T47D (cell line): ENCODE measurements around the gene SOX1.

Source experiments
- DNase-seq, 2 experiments: peaks; one replicate each; pipeline versions ENCODE4 v3.0.0 to v3.0.0-alpha.2; 2011 to 2012; ENCODE audit warnings: low read depth in 1 of 2, low spot score in 1 of 2
- JUND ChIP-seq: IDR thresholded peaks from 2 replicates; pipeline ENCODE4 v1.6.1; 2012; ENCODE audit warnings: low read depth
- in situ Hi-C: cut with HindIII; loops from 2 replicates; pipeline ENCODE4 v1.10.0; 2016; ENCODE audit warnings: low sequenced_read_pairs, low pct_unique_long_range_greater_than_20kb

Gene SOX1

GRCh38 chr13:112067116-112067741 is at the start of gene SOX1:
Gene SOX1 (plus strand): TSS chr13:112067149. CDS start chr13:112067659, 510 bp downstream.
- in situ Hi-C loops = no loop called here
- DNase-seq = no peak
- TF ChIP-seq JUND = no peak

- no peak for DNase-seq
- no peak for TF ChIP-seq JUND
- in situ Hi-C loops = no loop called here
Observed at GRCh38 chr13:112024577-112024976, 42.4 kb upstream of the SOX1 start.

GRCh38 chr13:112027250-112027649 is 39.7 kb upstream of the SOX1 start:
- TF ChIP-seq JUND = no peak
- DNase-seq = no peak
- in situ Hi-C loops = no loop called here

- DNase-seq = no peak
- in situ Hi-C loops = no loop called here
- TF ChIP-seq JUND = no peak
Observed at GRCh38 chr13:112028481-112028880, 38.5 kb upstream of the SOX1 start.

GRCh38 chr13:112029143-112029542 is 37.8 kb upstream of the SOX1 start:
- no peak for DNase-seq
- in situ Hi-C loops = no loop called here
- no peak for TF ChIP-seq JUND

GRCh38 chr13:112032186-112032993 is 34.6 kb upstream of the SOX1 start:
- DNase-seq = peak in 1 of 2 experiments; percentile 55
- no peak for TF ChIP-seq JUND
- in situ Hi-C loops = no loop called here

- DNase-seq = no peak
- TF ChIP-seq JUND = no peak
- in situ Hi-C loops = no loop called here
Observed at GRCh38 chr13:112034231-112034630, 32.7 kb upstream of the SOX1 start.

GRCh38 chr13:112034846-112035245 is 32.1 kb upstream of the SOX1 start:
- DNase-seq = no peak
- no peak for TF ChIP-seq JUND
- in situ Hi-C loops = no loop called here

- in situ Hi-C loops = no loop called here
- TF ChIP-seq JUND = no peak
- DNase-seq = peak in 1 of 2 experiments; percentile 45
Observed at GRCh38 chr13:112042496-112042895, 24.5 kb upstream of the SOX1 start.

GRCh38 chr13:112052213-112052612 is 14.7 kb upstream of the SOX1 start:
- in situ Hi-C loops = no loop called here
- no peak for DNase-seq
- no peak for TF ChIP-seq JUND

- DNase-seq = no peak
- TF ChIP-seq JUND = no peak
- in situ Hi-C loops = no loop called here
Observed at GRCh38 chr13:112053167-112053743, 13.7 kb upstream of the SOX1 start.

GRCh38 chr13:112053744-112054615 is 13.0 kb upstream of the SOX1 start:
- in situ Hi-C loops = no loop called here
- no peak for DNase-seq
- TF ChIP-seq JUND = no peak
